Gastrocnemius medialis (tissue), 4 donors: Measurements from ENCODE around the gene SIGLEC7. TPM values are rescaled to one million over a fixed set of nuclear protein-coding genes. Genes with fewer than 3 reads are reported as not detected.

Source experiments
- ATAC-seq, 2 donors: fragments of 150-250 bp; one replicate each; pipeline ENCODE4 v1.9.1; 2016
- DNase-seq, 2 donors: peaks; one replicate each; pipeline ENCODE4 v3.0.0-alpha.2; 2019
- H3K27ac ChIP-seq, 4 donors: fragments of 200-600 bp; sonication (generic); 1 replicate in 1 of 4; 2 replicates in 3 of 4; pipeline ENCODE4 v1.5.1; 2016 to 2018; ENCODE audit warnings: mild to moderate bottlenecking in 2 of 4, moderate library complexity in 1 of 4
- H3K27me3 ChIP-seq, 3 donors: fragments of 200-600 bp; sonication (generic) in 2 of 3; 1 replicate in 1 of 3; 2 replicates in 2 of 3; pipeline versions ENCODE4 v1.5.1 to v1.6.0; 2016 to 2019; ENCODE audit warnings: mild to moderate bottlenecking in 1 of 3, moderate library complexity in 1 of 3
- H3K36me3 ChIP-seq, 2 donors: fragments of 200-600 bp; sonication (generic) in 1 of 2; one replicate each; pipeline ENCODE4 v1.5.1; 2017 to 2018
- H3K4me1 ChIP-seq, 2 donors: fragments of 200-600 bp; sonication (generic) in 1 of 2; one replicate each; pipeline ENCODE4 v1.5.1; 2016 to 2017; ENCODE audit warnings: mild to moderate bottlenecking in 2 of 2
- H3K4me3 ChIP-seq, 4 donors: fragments of 200-600 bp; sonication (generic) in 3 of 4; 1 replicate in 1 of 4; 2 replicates in 3 of 4; pipeline ENCODE4 v1.5.1; 2016 to 2019; ENCODE audit warnings: mild to moderate bottlenecking in 2 of 4
- H3K9me3 ChIP-seq, 3 donors: fragments of 200-600 bp; sonication (generic) in 2 of 3; 1 replicate in 1 of 3; 2 replicates in 2 of 3; pipeline ENCODE4 v1.5.1; 2016 to 2019
- CTCF ChIP-seq, 5 experiments: fragments of 450-650 bp in 3 of 5; fragments of 200-600 bp in 2 of 5; sonication (generic) in 2 of 5; IDR thresholded peaks in 4 of 5; conservative IDR thresholded peaks in 1 of 5; 1 replicate in 4 of 5; 2 replicates in 1 of 5; pipeline ENCODE4 v1.5.1; 2016 to 2019; ENCODE audit warnings: antibody characterized with exemption in 5 of 5, mild to moderate bottlenecking in 3 of 5, moderate library complexity in 3 of 5
- POLR2A ChIP-seq, 2 donors: fragments of 450-650 bp; IDR thresholded peaks; one replicate each; pipeline ENCODE4 v1.6.1; 2017; ENCODE audit warnings: antibody characterized with exemption in 2 of 2, mild to moderate bottlenecking in 2 of 2, moderate library complexity in 2 of 2
- in situ Hi-C, 4 donors: fragments of 200-750 bp; cut with MboI; loops; one replicate each; pipeline versions ENCODE4 v1.15.0 to v1.8.0; 2017; ENCODE audit warnings: low sequenced_read_pairs in 4 of 4
- intact Hi-C: fragments of 100-400 bp; cut with DNase I; formaldehyde crosslinking; loops from one replicate; pipeline ENCODE4 v1.15.1; 2023; ENCODE audit warnings: low total_unique reads
- total RNA-seq, 4 donors: library from RNA; depleted of rRNA; stranded (reverse); fragments of >200 nt; gene quantifications; one replicate each; pipeline versions ENCODE4 v1.1.0 to v1.2.3, GENCODE V29; 2016

SIGLEC7 gene
- total RNA-seq, 4 donors from 2014 or later, result 0.13 to 0.97 (median 0.23) TPM; not detected in 1

- H3K4me1 ChIP-seq, result no peaks in the 10 kb centered on the region
- H3K4me3 ChIP-seq, result peak overlapping the region in 2 of 4 donors; percentile 2 to 21
- no peak for TF ChIP-seq CTCF (IDR thresholded peaks at IDR 0.05 in 4 of 5, conservative IDR thresholded peaks at IDR 0.05 in 1 of 5)
- TF ChIP-seq POLR2A (IDR thresholded peaks at IDR 0.05), result no peak
- H3K36me3 ChIP-seq, result no peaks in the 10 kb centered on the region
- ATAC-seq, result no peak
- H3K27ac ChIP-seq, result peak overlapping the region in 1 of 4 donors; percentile 10
- DNase-seq, result no peak
- H3K9me3 ChIP-seq, result no peaks in the 10 kb centered on the region
- intact Hi-C loops (no loop called here), in situ Hi-C loops (no loop called here)
- H3K27me3 ChIP-seq, result no peaks in the 10 kb centered on the region
Measured at GRCh38 chr19:51125421-51126075, 16.6 kb upstream of the SIGLEC7 start.

GRCh38 chr19:51127032-51127431 lies 15.1 kb upstream of the SIGLEC7 start:
- no peaks in the 10 kb centered on the region for H3K9me3 ChIP-seq
- in situ Hi-C loops, result no loop called here
- DNase-seq, result no peak
- ATAC-seq, result no peak
- H3K27ac ChIP-seq, result no peak overlapping the region
- no peaks in the 10 kb centered on the region for H3K36me3 ChIP-seq
- intact Hi-C loops, result no loop called here
- TF ChIP-seq CTCF (IDR thresholded peaks at IDR 0.05 in 4 of 5, conservative IDR thresholded peaks at IDR 0.05 in 1 of 5) (no peak), POLR2A (IDR thresholded peaks at IDR 0.05) (no peak)
- H3K4me1 ChIP-seq, result no peaks in the 10 kb centered on the region
- H3K4me3 ChIP-seq, result no peak overlapping the region
- no peaks in the 10 kb centered on the region for H3K27me3 ChIP-seq

GRCh38 chr19:51127755-51128154 lies 14.3 kb upstream of the SIGLEC7 start:
- DNase-seq, result peak in 1 of 2 donors; percentile 23
- Histone ChIP-seq H3K27me3 (no peaks in the 10 kb centered on the region), H3K4me3 (no peak overlapping the region)

GRCh38 chr19:51128227-51128626 lies 13.9 kb upstream of the SIGLEC7 start:
- TF ChIP-seq CTCF (IDR thresholded peaks at IDR 0.05 in 4 of 5, conservative IDR thresholded peaks at IDR 0.05 in 1 of 5) (no peak), POLR2A (IDR thresholded peaks at IDR 0.05) (no peak)
- H3K27ac ChIP-seq, result no peak overlapping the region
- no peaks in the 10 kb centered on the region for H3K27me3 ChIP-seq
- DNase-seq (no peak), ATAC-seq (no peak)
- no peak overlapping the region for H3K4me3 ChIP-seq
- H3K9me3 ChIP-seq, result no peaks in the 10 kb centered on the region
- no peaks in the 10 kb centered on the region for H3K4me1 ChIP-seq
- intact Hi-C loops (no loop called here), in situ Hi-C loops (no loop called here)
- no peaks in the 10 kb centered on the region for H3K36me3 ChIP-seq

More at GRCh38 chr19:51127755-51128154, 14.3 kb upstream of the SIGLEC7 start:
- no peaks in the 10 kb centered on the region for H3K4me1 ChIP-seq
- ATAC-seq, result no peak
- H3K9me3 ChIP-seq, result no peaks in the 10 kb centered on the region
- TF ChIP-seq POLR2A (IDR thresholded peaks at IDR 0.05) (peak; percentile 17 to 39), CTCF (IDR thresholded peaks at IDR 0.05 in 4 of 5, conservative IDR thresholded peaks at IDR 0.05 in 1 of 5) (no peak)
- no peaks in the 10 kb centered on the region for H3K36me3 ChIP-seq
- H3K27ac ChIP-seq, result no peak overlapping the region
- in situ Hi-C loops, result no loop called here
- intact Hi-C loops, result no loop called here

- in situ Hi-C loops, result no loop called here
- ATAC-seq, result no peak
- H3K4me1 ChIP-seq, result no peaks in the 10 kb centered on the region
Measured at GRCh38 chr19:51129716-51130115, 12.4 kb upstream of the SIGLEC7 start.

More at GRCh38 chr19:51129716-51130115, 12.4 kb upstream of the SIGLEC7 start:
- intact Hi-C loops, result no loop called here
- Histone ChIP-seq H3K27me3 (no peaks in the 10 kb centered on the region), H3K4me3 (no peak overlapping the region), H3K9me3 (no peaks in the 10 kb centered on the region), H3K36me3 (no peaks in the 10 kb centered on the region), H3K27ac (no peak overlapping the region)
- no peak for DNase-seq
- no peak for TF ChIP-seq CTCF (IDR thresholded peaks at IDR 0.05 in 4 of 5, conservative IDR thresholded peaks at IDR 0.05 in 1 of 5)
- TF ChIP-seq POLR2A (IDR thresholded peaks at IDR 0.05), result no peak
